Endothelial cell of umbilical vein (primary cell): ENCODE measurements around the gene TSPAN1.

Experiments
- EZH2 ChIP-seq: IDR thresholded peaks from 2 replicates; pipeline ENCODE4 v1.6.1; 2012; ENCODE audit warnings: borderline replicate concordance, low read depth, mild to moderate bottlenecking, moderate library complexity, low read length, inconsistent platforms; ENCODE audit not compliant: severe bottlenecking
- JUN ChIP-seq: IDR thresholded peaks from 2 replicates; pipeline ENCODE4 v1.6.1; 2011; ENCODE audit warnings: borderline replicate concordance, low read depth; ENCODE audit not compliant: insufficient read length, insufficient read depth
- POLR2A ChIP-seq: IDR thresholded peaks from 2 replicates; pipeline ENCODE4 v1.6.1; 2012; ENCODE audit warnings: low read depth, mild to moderate bottlenecking, control low read depth, low read length
- POLR2AphosphoS5 ChIP-seq: IDR thresholded peaks from 2 replicates; pipeline ENCODE4 v1.6.1; 2012; ENCODE audit warnings: low read depth, mild to moderate bottlenecking, control low read depth, low read length, moderate library complexity; ENCODE audit not compliant: insufficient read depth
- TF ChIP-seq, protein P1 (sequence below), 2 donors: IDR thresholded peaks; 1 replicate in 1 of 2; 2 replicates in 1 of 2; pipeline ENCODE4 v1.5.1; 2011; ENCODE audit warnings: low read length in 2 of 2, mild to moderate bottlenecking in 2 of 2, moderate library complexity in 2 of 2, control low read depth in 1 of 2, inconsistent platforms in 1 of 2, low read depth in 1 of 2; ENCODE audit not compliant: insufficient read depth in 1 of 2; ENCODE audit errors: extremely low read depth in 1 of 2
- TF ChIP-seq, protein P2 (sequence below): IDR thresholded peaks from 2 replicates; pipeline ENCODE4 v1.6.1; 2011; ENCODE audit not compliant: insufficient read depth, insufficient read length

DNA sequence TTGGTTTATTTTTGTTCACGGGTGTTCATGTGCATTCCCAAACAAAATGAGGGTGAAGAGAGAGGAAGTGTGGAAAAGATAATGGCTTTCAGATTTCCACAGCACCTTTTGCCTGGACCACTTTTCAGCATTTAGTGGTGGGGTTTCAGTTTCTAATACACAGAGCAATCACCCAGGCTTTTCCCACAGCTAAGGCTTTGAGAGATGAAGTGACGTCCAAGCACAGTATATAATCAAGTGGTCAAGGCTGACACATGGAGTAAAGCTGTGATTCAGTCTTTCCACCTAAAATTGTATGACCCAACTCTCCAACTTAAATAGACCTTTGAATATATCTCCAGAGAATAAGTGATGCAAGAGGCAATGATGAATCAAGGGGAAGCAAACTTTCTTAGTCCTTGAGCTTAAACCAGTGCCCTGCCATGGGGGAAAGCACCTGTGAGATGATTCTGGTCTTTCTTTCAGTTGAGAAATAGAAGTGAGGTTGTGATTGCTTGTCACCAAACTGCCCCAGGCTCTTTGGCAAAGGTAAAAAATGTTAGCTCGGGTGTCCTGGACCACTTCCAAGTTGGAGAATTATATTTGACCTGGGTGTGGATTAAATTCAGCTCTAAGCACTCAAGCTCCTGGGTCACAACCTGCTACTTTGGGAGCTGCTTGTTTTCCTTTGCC lies 40.1 kb upstream of the TSPAN1 start:
- no peak for TF ChIP-seq EZH2
- TF ChIP-seq POLR2A: no peak
- no peak for TF ChIP-seq JUN
- TF ChIP-seq, protein P1, sequence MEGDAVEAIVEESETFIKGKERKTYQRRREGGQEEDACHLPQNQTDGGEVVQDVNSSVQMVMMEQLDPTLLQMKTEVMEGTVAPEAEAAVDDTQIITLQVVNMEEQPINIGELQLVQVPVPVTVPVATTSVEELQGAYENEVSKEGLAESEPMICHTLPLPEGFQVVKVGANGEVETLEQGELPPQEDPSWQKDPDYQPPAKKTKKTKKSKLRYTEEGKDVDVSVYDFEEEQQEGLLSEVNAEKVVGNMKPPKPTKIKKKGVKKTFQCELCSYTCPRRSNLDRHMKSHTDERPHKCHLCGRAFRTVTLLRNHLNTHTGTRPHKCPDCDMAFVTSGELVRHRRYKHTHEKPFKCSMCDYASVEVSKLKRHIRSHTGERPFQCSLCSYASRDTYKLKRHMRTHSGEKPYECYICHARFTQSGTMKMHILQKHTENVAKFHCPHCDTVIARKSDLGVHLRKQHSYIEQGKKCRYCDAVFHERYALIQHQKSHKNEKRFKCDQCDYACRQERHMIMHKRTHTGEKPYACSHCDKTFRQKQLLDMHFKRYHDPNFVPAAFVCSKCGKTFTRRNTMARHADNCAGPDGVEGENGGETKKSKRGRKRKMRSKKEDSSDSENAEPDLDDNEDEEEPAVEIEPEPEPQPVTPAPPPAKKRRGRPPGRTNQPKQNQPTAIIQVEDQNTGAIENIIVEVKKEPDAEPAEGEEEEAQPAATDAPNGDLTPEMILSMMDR (IDR thresholded peaks at IDR 0.05; ENCODE audit: extremely low read depth in 1 of 2, insufficient read depth in 1 of 2, low read depth in 1 of 2, low read length in 2 of 2): no peak
- TF ChIP-seq POLR2AphosphoS5: no peak
- TF ChIP-seq, protein P2, sequence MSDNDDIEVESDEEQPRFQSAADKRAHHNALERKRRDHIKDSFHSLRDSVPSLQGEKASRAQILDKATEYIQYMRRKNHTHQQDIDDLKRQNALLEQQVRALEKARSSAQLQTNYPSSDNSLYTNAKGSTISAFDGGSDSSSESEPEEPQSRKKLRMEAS: no peak
